ENCODE measurements around the gene EBPL. TPM values are rescaled to one million over a fixed set of nuclear protein-coding genes. Genes with fewer than 3 reads are reported as not detected.

Gene EBPL
- total RNA-seq, 1 donor = 47.0 TPM

DNA sequence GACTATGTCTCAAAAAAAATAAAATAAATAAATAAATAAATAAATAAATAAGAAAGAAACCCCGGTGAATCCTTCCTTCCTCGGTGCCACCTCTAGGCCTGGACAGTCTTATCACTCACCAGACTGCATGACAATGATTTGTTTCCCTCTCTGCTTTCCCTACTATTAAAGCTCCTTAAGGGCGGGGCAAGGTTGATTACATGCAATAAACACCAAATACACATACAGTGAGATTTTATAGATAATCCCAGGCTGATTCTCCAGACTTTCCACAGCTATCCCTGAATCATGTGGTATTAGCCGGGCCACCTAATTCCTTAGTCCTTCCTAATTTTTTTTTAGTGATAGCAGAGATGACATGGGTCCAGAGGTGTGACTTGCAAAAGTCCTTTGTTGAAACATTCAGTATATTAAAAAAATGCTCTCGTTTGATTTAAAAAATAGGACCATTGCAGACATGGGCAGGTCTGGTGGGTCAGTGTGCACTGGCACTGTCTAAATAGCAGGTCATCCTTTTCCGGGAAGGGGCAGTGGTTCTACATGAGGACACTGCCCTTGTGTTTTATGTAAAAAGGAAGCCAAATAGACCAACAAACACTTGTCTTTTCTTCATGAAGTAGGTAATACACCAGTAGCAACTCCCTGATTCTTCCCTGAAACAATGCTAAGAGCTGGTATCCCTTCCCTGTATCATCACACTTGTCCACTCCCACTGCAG, 14.5 kb downstream of the EBPL start:
- TF ChIP-seq CTCF (IDR thresholded peaks at IDR 0.05; ENCODE audit: insufficient read depth, low read length) = no peak
- H3K4me3 ChIP-seq (ENCODE audit: low read depth, low read length) = no peak overlapping the region
- DNase-seq (ENCODE audit: low read depth) = no peak

- no peak for TF ChIP-seq CTCF (IDR thresholded peaks at IDR 0.05; ENCODE audit: insufficient read depth, low read length)
- DNase-seq (ENCODE audit: low read depth) = no peak
- no peak overlapping the region for H3K4me3 ChIP-seq (ENCODE audit: low read depth, low read length)
These were observed 20.5 kb downstream of the EBPL start for GRCh38 chr13:49670828-49671227.

- peak; percentile 84 for DNase-seq (ENCODE audit: low read depth)
- TF ChIP-seq CTCF (IDR thresholded peaks at IDR 0.05; ENCODE audit: insufficient read depth, low read length) = peak; percentile 95
These were observed 21.5 kb downstream of the EBPL start for GRCh38 chr13:49669735-49670309.

GRCh38 chr13:49667773-49668172, 23.5 kb downstream of the EBPL start:
- DNase-seq (ENCODE audit: low read depth) = no peak
- no peak overlapping the region for H3K4me3 ChIP-seq (ENCODE audit: low read depth, low read length)
- no peak for TF ChIP-seq CTCF (IDR thresholded peaks at IDR 0.05; ENCODE audit: insufficient read depth, low read length)

More at GRCh38 chr13:49669735-49670309, 21.5 kb downstream of the EBPL start:
- H3K4me3 ChIP-seq (ENCODE audit: low read depth, low read length) = no peak overlapping the region

GRCh38 chr13:49664606-49665005, 26.7 kb downstream of the EBPL start:
- TF ChIP-seq CTCF (IDR thresholded peaks at IDR 0.05; ENCODE audit: insufficient read depth, low read length) = no peak
- no peak for DNase-seq (ENCODE audit: low read depth)
- no peak overlapping the region for H3K4me3 ChIP-seq (ENCODE audit: low read depth, low read length)

DNA sequence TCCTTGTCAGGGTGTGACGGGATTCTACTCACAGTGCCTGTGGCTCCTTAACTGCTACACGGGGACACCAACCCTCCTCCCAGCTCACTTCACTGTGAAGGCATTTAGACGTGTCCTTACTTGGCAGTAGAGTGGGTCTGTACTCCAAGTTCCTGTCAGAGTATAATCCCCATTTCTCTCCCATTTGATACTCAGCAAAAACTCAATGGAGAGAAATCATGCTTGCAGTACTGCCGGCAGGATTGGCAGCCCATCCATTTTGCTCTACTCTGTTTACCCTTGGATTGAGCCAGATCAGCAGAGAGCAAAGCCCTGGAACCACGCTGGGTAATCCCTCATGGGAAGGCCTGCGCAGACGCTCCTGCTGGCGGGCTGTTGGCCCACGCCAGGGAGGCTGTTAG, 34.0 kb downstream of the EBPL start:
- DNase-seq (ENCODE audit: low read depth) = no peak
- no peak overlapping the region for H3K4me3 ChIP-seq (ENCODE audit: low read depth, low read length)
- TF ChIP-seq CTCF (IDR thresholded peaks at IDR 0.05; ENCODE audit: insufficient read depth, low read length) = no peak

Measured in fibroblast of the aortic adventitia (primary cell).